SK-N-SH (cell line): ENCODE data around the gene LEKR1.

ENCODE experiments used
- CHD2 ChIP-seq: fragments of 150-350 bp; IDR thresholded peaks from 2 replicates; pipeline ENCODE4 v1.6.1; 2018; ENCODE audit warnings: low read length; ENCODE audit not compliant: partially characterized antibody
- CTCF ChIP-seq: fragments of 200-600 bp; sonication (generic); IDR thresholded peaks from 2 replicates; pipeline ENCODE4 v1.6.1; 2017; ENCODE audit warnings: antibody characterized with exemption, mild to moderate bottlenecking, moderate library complexity
- EP300 ChIP-seq, 2 experiments: IDR thresholded peaks; 2 replicates each; pipeline versions ENCODE4 v1.4.0 to v1.6.1; 2012; ENCODE audit warnings: borderline replicate concordance in 1 of 2, low read depth in 1 of 2, low read length in 1 of 2
- EZH2phosphoT487 ChIP-seq: fragments of 200-600 bp; sonication (generic); IDR thresholded peaks from 2 replicates; pipeline ENCODE4 v1.6.1; 2017; ENCODE audit warnings: low read depth, mixed run types, mild to moderate bottlenecking, antibody characterized with exemption, moderate library complexity, borderline replicate concordance
- FOSL2 ChIP-seq: IDR thresholded peaks from 2 replicates; pipeline ENCODE4 v1.4.0; 2012; ENCODE audit warnings: low read depth, mild to moderate bottlenecking, moderate library complexity, borderline replicate concordance
- JUND ChIP-seq: IDR thresholded peaks from 2 replicates; pipeline ENCODE4 v1.4.0; 2012
- MXI1 ChIP-seq: IDR thresholded peaks from 2 replicates; pipeline ENCODE4 v1.6.1; 2012; ENCODE audit warnings: mild to moderate bottlenecking, low read depth, low read length, improper control_type of control experiment
- NFIC ChIP-seq: IDR thresholded peaks from 2 replicates; pipeline ENCODE4 v1.4.0; 2012; ENCODE audit warnings: borderline replicate concordance
- RAD21 ChIP-seq: IDR thresholded peaks from 2 replicates; pipeline ENCODE4 v1.6.1; 2012; ENCODE audit warnings: mild to moderate bottlenecking, low read length
- REST ChIP-seq: IDR thresholded peaks from 2 replicates; pipeline ENCODE4 v1.6.1; 2012; ENCODE audit warnings: mild to moderate bottlenecking, low read depth, low read length, moderate library complexity
- RFX5 ChIP-seq: IDR thresholded peaks from 2 replicates; pipeline ENCODE4 v1.6.1; 2012; ENCODE audit warnings: mild to moderate bottlenecking, improper control_type of control experiment, low read length
- SIN3A ChIP-seq: IDR thresholded peaks from 2 replicates; pipeline ENCODE4 v1.6.1; 2012; ENCODE audit warnings: low read depth, mild to moderate bottlenecking, low read length, moderate library complexity, borderline replicate concordance
- USF2 ChIP-seq: fragments of 150-350 bp; IDR thresholded peaks from 2 replicates; pipeline ENCODE4 v1.6.1; 2017; ENCODE audit warnings: antibody characterized with exemption, low read length, low read depth, borderline replicate concordance

- no peak for TF ChIP-seq REST
- no peak for TF ChIP-seq FOSL2
- TF ChIP-seq CTCF, result no peak
- no peak for TF ChIP-seq RAD21
- no peak for TF ChIP-seq RFX5
- no peak for TF ChIP-seq EZH2phosphoT487
- no peak for TF ChIP-seq EP300 (IDR thresholded peaks at IDR 0.05; ENCODE audit: borderline replicate concordance in 1 of 2, low read depth in 1 of 2, low read length in 1 of 2)
- no peak for TF ChIP-seq NFIC
- TF ChIP-seq MXI1, result no peak
- TF ChIP-seq SIN3A, result no peak
- no peak for TF ChIP-seq USF2
- TF ChIP-seq CHD2, result no peak
- TF ChIP-seq JUND, result no peak
These were observed 203.2 kb downstream of the LEKR1 start for GRCh38 chr3:157029365-157029790.
